CD14-positive monocyte (primary cell): ENCODE measurements around the gene EPB41L4B. TPM values are rescaled to one million over a fixed set of nuclear protein-coding genes. Genes with fewer than 3 reads are reported as not detected.

Experiments
- DNase-seq, 3 donors: peaks; one replicate each; pipeline ENCODE4 v3.0.0-alpha.2; 2011 to 2022
- H2AFZ ChIP-seq: 2 replicates; pipeline ENCODE4 v1.6.0; 2012; ENCODE audit warnings: mild to moderate bottlenecking, low read depth, low read length, inconsistent platforms; ENCODE audit not compliant: insufficient read depth, poor library complexity, severe bottlenecking
- H3K27ac ChIP-seq, 2 donors: 1 replicate in 1 of 2; 2 replicates in 1 of 2; pipeline ENCODE4 v1.5.1; 2012 to 2013; ENCODE audit warnings: low read length in 2 of 2, control low read depth in 1 of 2, inconsistent platforms in 1 of 2, low read depth in 1 of 2, mild to moderate bottlenecking in 1 of 2
- H3K27me3 ChIP-seq, 2 donors: one replicate each; pipeline versions ENCODE4 v1.6.0 to v1.6.1; 2011 to 2013; ENCODE audit warnings: low read length in 2 of 2; ENCODE audit not compliant: control insufficient read depth in 2 of 2, insufficient read depth in 2 of 2
- H3K36me3 ChIP-seq, 2 donors: replicated peaks in 1 of 2; 1 replicate in 1 of 2; 2 replicates in 1 of 2; pipeline versions ENCODE4 v1.5.1 to v1.6.1; 2012 to 2013; ENCODE audit warnings: low read length in 2 of 2, control low read depth in 1 of 2, inconsistent platforms in 1 of 2, mild to moderate bottlenecking in 1 of 2; ENCODE audit not compliant: insufficient read depth in 2 of 2, control insufficient read depth in 1 of 2
- H3K4me1 ChIP-seq, 2 donors: 1 replicate in 1 of 2; 2 replicates in 1 of 2; pipeline versions ENCODE4 v1.5.1 to v1.6.1; 2012 to 2013; ENCODE audit warnings: low read length in 2 of 2, control low read depth in 1 of 2, inconsistent platforms in 1 of 2, mild to moderate bottlenecking in 1 of 2, moderate library complexity in 1 of 2; ENCODE audit not compliant: insufficient read depth in 2 of 2, control insufficient read depth in 1 of 2
- H3K4me2 ChIP-seq: replicated peaks from 2 replicates; pipeline ENCODE3; 2012; ENCODE audit warnings: low read length, moderate library complexity, mild to moderate bottlenecking; ENCODE audit not compliant: poor library complexity, severe bottlenecking; ENCODE audit errors: extremely low read depth
- H3K4me3 ChIP-seq, 3 experiments: fragments of 200-600 bp in 1 of 3; sonication (generic) in 1 of 3; replicated peaks in 1 of 3; 1 replicate in 2 of 3; 2 replicates in 1 of 3; pipeline ENCODE4 v1.5.1; 2011 to 2013; ENCODE audit warnings: low read length in 3 of 3, mild to moderate bottlenecking in 3 of 3, control low read depth in 2 of 3, low read depth in 2 of 3, inconsistent platforms in 1 of 3, moderate library complexity in 1 of 3
- H3K79me2 ChIP-seq: 2 replicates; pipeline ENCODE4 v1.6.0; 2012; ENCODE audit warnings: mild to moderate bottlenecking, control low read depth, inconsistent platforms, low read length, moderate library complexity; ENCODE audit not compliant: insufficient read depth
- H3K9ac ChIP-seq: 2 replicates; pipeline ENCODE4 v1.6.0; 2017; ENCODE audit warnings: low read length, mild to moderate bottlenecking; ENCODE audit not compliant: insufficient read depth, poor library complexity, severe bottlenecking
- H3K9me3 ChIP-seq, 2 donors: replicated peaks in 1 of 2; 1 replicate in 1 of 2; 2 replicates in 1 of 2; pipeline versions ENCODE4 v1.5.1 to v1.6.1; 2012 to 2013; ENCODE audit warnings: low read length in 2 of 2, control low read depth in 1 of 2; ENCODE audit not compliant: control insufficient read depth in 1 of 2, insufficient read depth in 1 of 2
- H4K20me1 ChIP-seq: 2 replicates; pipeline ENCODE4 v1.6.0; 2012; ENCODE audit warnings: mild to moderate bottlenecking, low read length, control low read depth, moderate library complexity; ENCODE audit not compliant: insufficient read depth
- H3K27ac Mint-ChIP-seq, 7 donors: one replicate each; pipeline ENCODE4 v1.8.0; 2020; ENCODE audit warnings: mild to moderate bottlenecking in 7 of 7, mixed read lengths in 7 of 7, moderate library complexity in 6 of 7, inconsistent platforms in 2 of 7
- H3K27me3 Mint-ChIP-seq, 3 donors: one replicate each; pipeline ENCODE4 v1.8.0; 2021 to 2022; ENCODE audit warnings: low read depth in 3 of 3, mild to moderate bottlenecking in 3 of 3, mixed read lengths in 3 of 3, moderate library complexity in 3 of 3, inconsistent platforms in 1 of 3
- H3K36me3 Mint-ChIP-seq, 2 donors: one replicate each; pipeline ENCODE4 v1.8.0; 2020; ENCODE audit warnings: mixed read lengths in 2 of 2, inconsistent platforms in 1 of 2, mild to moderate bottlenecking in 1 of 2
- H3K4me1 Mint-ChIP-seq: one replicate; pipeline ENCODE4 v1.8.0; 2020; ENCODE audit warnings: mild to moderate bottlenecking, mixed read lengths
- H3K4me3 Mint-ChIP-seq, 2 donors: one replicate each; pipeline ENCODE4 v1.8.0; 2020; ENCODE audit warnings: mild to moderate bottlenecking in 2 of 2, mixed read lengths in 2 of 2, moderate library complexity in 1 of 2
- H3K9me3 Mint-ChIP-seq, 7 donors: one replicate each; pipeline ENCODE4 v1.8.0; 2020 to 2022; ENCODE audit warnings: mixed read lengths in 7 of 7, mild to moderate bottlenecking in 6 of 7, moderate library complexity in 6 of 7, inconsistent platforms in 2 of 7
- CTCF ChIP-seq: fragments of 200-600 bp; IDR thresholded peaks from one replicate; pipeline ENCODE4 v1.8.0; 2022; ENCODE audit warnings: antibody characterized with exemption, mild to moderate bottlenecking
- WGBS: methylation state at CpG from one replicate; pipeline ENCODE4 v1.1.5; 2013; ENCODE audit warnings: missing lambda C conversion rate; ENCODE audit not compliant: insufficient coverage; 5-methylcytosine and 5-hydroxymethylcytosine counted together
- intact Hi-C, 2 donors: fragments of 100-400 bp; cut with micrococcal nuclease; formaldehyde crosslinking; loops; one replicate each; pipeline versions ENCODE4 v1.15.0 to v1.15.1; 2023
- polyA plus RNA-seq, 3 donors: library from polyadenylated mRNA; depleted of rRNA in 1 of 3; unstranded in 2 of 3; stranded (reverse) in 1 of 3; fragments of 300-500 nt in 2 of 3; fragments of >200 nt in 1 of 3; fragmentation: Illumina TruSeq in 2 of 3; gene quantifications; 1 replicate in 2 of 3; 2 replicates in 1 of 3; pipeline ENCODE4 v1.2.3, GENCODE V29; 2012 to 2021

The EPB41L4B gene
- polyA plus RNA-seq, 3 donors, result not detected

- no peak for TF ChIP-seq CTCF
- Histone ChIP-seq H3K4me1 (no peaks in the 10 kb centered on the region), H3K9me3 (no peaks in the 10 kb centered on the region), H3K4me2 (no peak overlapping the region), H4K20me1 (no peaks in the 10 kb centered on the region), H3K79me2 (no peaks in the 10 kb centered on the region), H3K4me3 (no peak overlapping the region), H3K36me3 (no peaks in the 10 kb centered on the region), H2AFZ (no peak overlapping the region), H3K27ac (no peak overlapping the region), H3K27me3 (no peaks in the 10 kb centered on the region), H3K9ac (no peak overlapping the region)
- Mint-ChIP-seq H3K36me3 (no peaks in the 10 kb centered on the region), H3K27me3 (peaks cover 14 to 23% (median 21%) of the 10 kb centered on the region in 3 donors), H3K27ac (no peak overlapping the region), H3K9me3 (peaks cover 0 to 2% (median 0%) of the 10 kb centered on the region in 7 donors), H3K4me1 (no peaks in the 10 kb centered on the region), H3K4me3 (no peak overlapping the region)
- intact Hi-C loops, result no loop called here
- 100% methylated on average over 3 of the region's 7 CpGs for WGBS
- no peak for DNase-seq
These were observed 14.3 kb upstream of the EPB41L4B start for GRCh38 chr9:109335121-109335520.

- Mint-ChIP-seq H3K4me1 (no peaks in the 10 kb centered on the region), H3K4me3 (no peak overlapping the region), H3K36me3 (no peaks in the 10 kb centered on the region), H3K27me3 (peaks cover 20 to 31% (median 30%) of the 10 kb centered on the region in 3 donors), H3K9me3 (peaks cover 0 to 4% (median 0%) of the 10 kb centered on the region in 7 donors), H3K27ac (no peak overlapping the region)
- Histone ChIP-seq H3K79me2 (no peaks in the 10 kb centered on the region), H4K20me1 (no peaks in the 10 kb centered on the region), H3K9me3 (no peaks in the 10 kb centered on the region), H2AFZ (no peak overlapping the region), H3K9ac (no peak overlapping the region), H3K4me1 (no peaks in the 10 kb centered on the region), H3K27me3 (peaks cover 0 to 6% of the 10 kb centered on the region in 2 donors), H3K27ac (no peak overlapping the region), H3K4me2 (no peak overlapping the region), H3K36me3 (no peaks in the 10 kb centered on the region), H3K4me3 (no peak overlapping the region)
- intact Hi-C loops, result no loop called here
- no peak for DNase-seq
- TF ChIP-seq CTCF, result no peak
- 67% methylated on average over 4 of the region's 5 CpGs for WGBS
These were observed 10.5 kb upstream of the EPB41L4B start for GRCh38 chr9:109331353-109331752.
